Measurements from ENCODE around the gene HYAL1.

Gene HYAL1

DNA sequence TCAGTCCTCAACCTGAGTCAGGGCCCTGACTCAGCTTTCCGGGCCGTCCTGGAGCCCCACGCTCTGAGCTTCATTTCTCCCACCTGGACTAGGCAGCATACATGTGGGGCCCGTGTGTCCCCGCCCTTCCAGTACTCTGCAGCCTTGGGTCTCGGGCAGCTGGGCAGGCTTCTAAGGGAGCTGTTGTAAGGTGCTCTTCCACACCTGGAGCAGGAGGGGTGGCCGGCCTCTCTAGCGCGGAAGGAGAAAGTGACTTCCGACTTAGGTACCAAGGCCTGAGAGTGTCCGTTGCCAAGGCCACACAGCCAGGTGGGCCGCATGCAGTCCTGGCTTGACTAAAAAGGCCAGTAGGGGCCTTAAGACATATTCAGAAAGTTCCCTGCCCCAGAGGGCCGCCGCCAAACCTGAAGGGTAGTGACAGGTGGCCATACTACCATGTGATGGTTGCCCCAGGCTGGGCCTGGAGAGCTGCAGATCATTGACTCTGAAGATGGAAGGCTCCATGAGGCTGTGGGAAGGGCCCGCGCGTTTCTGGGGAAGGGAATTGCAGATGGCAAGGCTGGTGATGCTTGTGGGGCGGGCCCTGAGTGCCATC lies 43.8 kb downstream of the HYAL1 start:
- no peak for DNase-seq

DNA sequence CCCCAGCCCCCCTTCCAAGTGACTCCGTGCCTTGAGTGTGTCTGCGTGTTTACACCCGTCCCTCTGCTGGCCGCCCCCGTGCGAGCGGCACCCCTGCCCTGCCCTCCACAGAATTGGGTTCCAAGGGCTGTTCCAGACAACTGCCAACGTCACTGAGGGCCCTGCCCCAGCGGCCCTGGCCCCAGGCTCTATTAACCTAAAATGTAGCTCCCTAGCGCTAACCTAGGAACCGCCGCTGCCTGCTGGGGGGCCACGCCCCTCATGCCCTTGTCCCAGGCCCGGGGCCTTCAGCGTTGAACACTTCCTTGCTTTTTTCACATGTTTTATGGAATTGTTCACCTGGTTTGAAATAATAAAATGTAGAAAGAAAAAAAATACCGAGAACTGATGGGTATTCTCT lies 44.4 kb downstream of the HYAL1 start:
- DNase-seq, result no peak

DNA sequence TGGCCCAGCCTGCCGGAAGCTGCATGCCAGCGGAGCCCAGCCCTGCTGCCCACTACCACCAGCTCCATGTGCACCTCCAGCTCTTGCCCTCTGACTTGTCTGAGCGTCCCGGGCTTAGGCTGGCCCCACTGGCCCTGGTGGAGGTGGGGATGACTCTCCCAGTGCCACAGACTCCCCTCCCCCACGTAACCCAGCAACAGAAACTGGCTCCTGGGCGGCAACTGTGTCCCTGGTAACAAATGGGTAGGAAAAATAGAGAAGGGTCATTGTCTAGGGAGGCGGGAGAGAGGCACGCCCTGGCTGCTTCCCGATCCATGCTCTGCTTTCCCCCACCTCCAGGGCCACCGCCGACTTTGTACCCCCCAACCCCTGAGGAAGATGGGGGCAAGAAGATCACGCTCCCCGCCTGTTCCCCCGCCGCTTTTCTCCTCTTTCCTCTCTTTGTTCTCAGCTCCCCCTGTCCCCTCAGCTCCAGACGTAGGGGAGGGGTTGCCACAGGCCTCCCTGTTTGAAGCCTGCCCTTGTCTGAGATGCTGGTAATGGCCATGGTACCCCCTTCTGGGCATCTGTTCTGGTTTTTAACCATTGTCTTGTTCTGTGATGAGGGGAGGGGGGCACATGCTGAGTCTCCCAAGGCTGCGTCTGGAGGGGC lies 45.2 kb downstream of the HYAL1 start:
- no peak for DNase-seq

DNA sequence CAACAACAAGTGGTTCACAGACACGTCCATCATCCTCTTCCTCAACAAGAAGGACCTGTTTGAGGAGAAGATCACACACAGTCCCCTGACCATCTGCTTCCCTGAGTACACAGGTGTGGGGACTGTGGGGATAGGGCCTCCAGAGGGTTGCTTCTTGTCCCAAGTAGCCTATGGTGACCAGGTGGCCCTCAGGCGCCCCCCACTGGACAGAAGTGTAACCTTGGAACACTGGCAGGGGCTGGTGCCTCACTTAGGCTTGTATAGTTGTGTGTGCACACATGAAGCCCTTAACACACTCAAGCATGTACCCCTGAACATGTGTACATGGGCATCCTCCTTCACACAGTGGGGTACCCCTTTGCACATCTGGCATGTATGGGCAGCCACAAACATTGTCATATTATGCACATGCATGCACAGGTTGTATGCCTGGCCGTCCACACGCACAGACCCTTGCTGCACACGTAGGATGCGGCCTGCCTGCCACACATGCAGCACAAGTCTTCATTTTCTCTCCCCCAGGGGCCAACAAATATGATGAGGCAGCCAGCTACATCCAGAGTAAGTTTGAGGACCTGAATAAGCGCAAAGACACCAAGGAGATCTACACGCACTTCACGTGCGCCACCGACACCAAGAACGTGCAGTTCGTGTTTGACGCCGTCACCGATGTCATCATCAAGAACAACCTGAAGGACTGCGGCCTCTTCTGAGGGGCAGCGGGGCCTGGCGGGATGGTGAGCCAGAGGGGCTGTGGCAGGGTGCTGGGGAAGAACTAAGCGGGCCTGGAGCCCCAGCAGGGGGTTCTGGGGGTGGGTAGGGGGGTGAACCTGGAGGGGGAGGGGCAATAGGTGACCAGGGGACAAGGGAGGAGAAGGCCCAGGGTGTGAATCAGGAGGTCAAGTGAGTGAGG lies 46.1 kb downstream of the HYAL1 start:
- no peak for DNase-seq

DNA sequence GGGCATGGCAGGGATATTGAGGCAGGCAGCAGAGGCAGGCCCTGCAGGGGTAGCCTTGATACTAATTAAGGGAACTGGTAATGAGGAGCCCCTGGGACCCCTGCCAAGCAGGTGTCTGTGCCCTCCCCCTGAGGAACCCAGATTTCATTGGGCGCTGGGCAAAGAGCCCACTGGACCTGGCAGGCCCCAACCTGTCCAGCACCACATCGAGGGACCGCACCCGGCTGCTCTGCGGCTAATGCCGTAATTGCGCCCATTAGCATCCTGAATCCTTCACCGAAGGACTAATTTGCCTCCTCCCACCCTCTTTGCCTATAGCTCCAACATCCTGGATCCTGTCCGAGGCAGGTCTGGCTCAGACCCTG lies 48.1 kb downstream of the HYAL1 start:
- DNase-seq, result no peak

DNA sequence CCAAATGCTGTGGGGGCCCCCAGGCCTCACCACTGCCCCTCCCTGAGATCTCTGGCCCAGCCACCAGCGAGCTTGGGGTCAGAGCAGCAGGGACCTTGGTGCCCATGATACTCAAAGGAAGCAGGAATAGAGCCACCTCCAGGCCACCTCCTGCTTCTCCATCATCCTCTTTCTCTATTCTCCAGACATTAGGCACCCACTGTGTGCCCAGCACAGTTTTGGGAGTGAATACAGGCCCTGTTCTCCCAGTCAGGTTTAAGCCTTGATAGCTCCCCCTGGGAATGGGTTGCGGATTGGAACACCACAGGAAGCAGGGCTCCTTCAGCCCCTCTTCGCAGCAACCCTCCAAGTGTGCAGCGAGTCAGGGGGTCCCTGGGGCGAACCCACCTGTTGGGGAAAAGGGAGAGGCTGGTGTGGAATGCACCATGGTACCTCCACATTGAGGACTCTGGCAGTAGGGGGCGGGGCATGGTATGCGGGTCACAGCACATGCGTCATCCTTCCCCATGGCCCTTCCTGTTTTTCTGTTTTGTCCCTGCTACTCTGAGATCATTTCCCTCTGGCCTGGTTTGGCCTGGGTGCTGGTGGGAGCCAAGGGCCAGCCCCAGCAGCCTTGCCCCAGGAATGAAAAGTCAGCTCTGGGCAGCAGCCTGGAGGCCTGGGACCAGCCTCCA lies 48.7 kb downstream of the HYAL1 start:
- DNase-seq, result no peak

DNA sequence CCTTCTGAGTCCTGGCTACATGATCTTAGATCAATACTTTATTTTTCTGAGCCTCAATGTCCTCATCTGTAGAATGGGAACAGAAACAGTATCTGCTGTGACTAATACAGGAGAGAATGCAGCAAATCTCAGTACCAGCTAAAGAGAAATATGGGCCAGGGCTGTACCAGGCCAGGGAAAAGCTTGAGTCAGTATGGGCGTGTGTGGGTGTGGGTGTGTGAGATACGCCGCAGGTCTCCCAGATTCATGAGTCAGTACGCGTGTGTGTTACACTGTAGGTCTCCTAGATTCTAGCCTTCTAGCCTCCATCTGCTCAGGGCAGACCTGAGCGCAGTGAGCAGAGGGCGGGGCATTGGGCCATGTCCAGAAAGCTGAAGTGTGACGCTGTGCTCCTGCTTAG lies 52.2 kb downstream of the HYAL1 start:
- DNase-seq, result no peak

DNA sequence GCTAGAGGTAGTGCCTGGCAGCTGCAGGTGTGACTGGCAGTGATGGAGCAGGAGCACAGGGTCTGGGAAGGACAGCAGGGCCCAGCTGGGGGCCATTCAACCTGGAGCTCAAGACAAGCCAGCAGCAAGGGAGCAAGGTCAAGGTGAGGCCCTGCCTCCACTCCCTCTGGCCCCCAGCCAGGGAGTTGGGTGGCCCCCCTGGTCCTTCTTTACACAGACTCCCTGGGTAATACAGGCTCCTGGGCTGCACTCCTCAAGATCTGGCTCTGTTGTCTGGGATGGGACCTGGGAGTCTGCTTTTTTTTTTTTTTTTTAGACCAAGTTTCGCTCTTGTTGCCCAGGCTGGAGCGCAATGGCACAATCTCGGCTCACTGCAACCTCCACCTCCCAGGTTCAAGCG lies 52.9 kb downstream of the HYAL1 start:
- no peak for DNase-seq

All from fibroblast of skin of scalp (primary cell).